Natural killer cell (primary cell): ENCODE data around the gene GPR156. TPM values are rescaled to one million over a fixed set of nuclear protein-coding genes. Genes with fewer than 3 reads are reported as not detected.

ENCODE experiments used
- ATAC-seq, 3 donors: fragments of 150-1000 bp in 2 of 3; fragments of 200-7000 bp in 1 of 3; cut with Tn5 transposase; 1 replicate in 1 of 3; 2 replicates in 2 of 3; pipeline ENCODE4 v1.10.0; 2021; ENCODE audit warnings: mild to moderate bottlenecking in 2 of 3, moderate library complexity in 2 of 3
- DNase-seq, 2 donors: peaks; one replicate each; pipeline versions ENCODE4 v3.0.0 to v3.0.0-alpha.2; 2013 to 2021; ENCODE audit warnings: mixed read lengths in 1 of 2
- H3K27ac ChIP-seq: one replicate; pipeline ENCODE4 v1.5.1; 2013; ENCODE audit warnings: mild to moderate bottlenecking, low read length
- H3K27me3 ChIP-seq: one replicate; pipeline ENCODE4 v1.6.1; 2013; ENCODE audit warnings: low read length; ENCODE audit not compliant: control insufficient read depth, insufficient read depth
- H3K36me3 ChIP-seq: one replicate; pipeline ENCODE4 v1.6.1; 2013; ENCODE audit warnings: low read length; ENCODE audit not compliant: control insufficient read depth, insufficient read depth
- H3K4me1 ChIP-seq: one replicate; pipeline ENCODE4 v1.6.1; 2013; ENCODE audit warnings: low read length; ENCODE audit not compliant: control insufficient read depth, insufficient read depth
- H3K4me3 ChIP-seq: one replicate; pipeline ENCODE4 v1.5.1; 2013; ENCODE audit warnings: low read length
- H3K9me3 ChIP-seq: one replicate; pipeline ENCODE4 v1.6.1; 2013; ENCODE audit warnings: low read length; ENCODE audit not compliant: control insufficient read depth, insufficient read depth
- H3K27ac Mint-ChIP-seq, 2 donors: one replicate each; pipeline ENCODE4 v1.8.0; 2022; ENCODE audit warnings: mild to moderate bottlenecking in 2 of 2, mixed read lengths in 2 of 2, moderate library complexity in 1 of 2
- H3K27me3 Mint-ChIP-seq, 2 donors: one replicate each; pipeline ENCODE4 v1.8.0; 2022; ENCODE audit warnings: low read depth in 2 of 2, mixed read lengths in 2 of 2
- H3K36me3 Mint-ChIP-seq: one replicate; pipeline ENCODE4 v1.8.0; 2022; ENCODE audit warnings: mixed read lengths
- H3K4me1 Mint-ChIP-seq, 2 donors: one replicate each; pipeline ENCODE4 v1.8.0; 2022; ENCODE audit warnings: mixed read lengths in 2 of 2
- H3K4me3 Mint-ChIP-seq: one replicate; pipeline ENCODE4 v1.8.0; 2022; ENCODE audit warnings: mild to moderate bottlenecking, moderate library complexity, mixed read lengths
- H3K9me3 Mint-ChIP-seq, 2 donors: one replicate each; pipeline ENCODE4 v1.8.0; 2022; ENCODE audit warnings: mixed read lengths in 2 of 2
- CTCF ChIP-seq: fragments of 200-600 bp; IDR thresholded peaks from one replicate; pipeline ENCODE4 v1.8.0; 2022; ENCODE audit warnings: antibody characterized with exemption
- WGBS: methylation state at CpG from one replicate; pipeline ENCODE4 v1.1.7; 2013; ENCODE audit warnings: missing lambda C conversion rate; ENCODE audit not compliant: insufficient coverage; 5-methylcytosine and 5-hydroxymethylcytosine counted together
- intact Hi-C: fragments of 100-400 bp; cut with micrococcal nuclease; formaldehyde crosslinking; loops from one replicate; pipeline ENCODE4 v1.14.2; 2022
- total RNA-seq, 4 donors: library from RNA; stranded (reverse); fragments of 120-200 nt in 1 of 4; gene quantifications; one replicate each; pipeline versions ENCODE4 v1.2.3 to v1.2.4, GENCODE V29; 2013 to 2022

GPR156 gene
- total RNA-seq, 3 donors from 2014 or later (not counting 1 experiment from before 2014, with no cell fraction given) = 0.18 to 0.75 TPM; not detected in 1

- Histone ChIP-seq H3K4me1 (no peaks in the 10 kb centered on the region), H3K36me3 (no peaks in the 10 kb centered on the region), H3K4me3 (no peak overlapping the region), H3K9me3 (no peaks in the 10 kb centered on the region), H3K27ac (no peak overlapping the region), H3K27me3 (no peaks in the 10 kb centered on the region)
- intact Hi-C loops = no loop called here
- Mint-ChIP-seq H3K9me3 (no peaks in the 10 kb centered on the region), H3K27ac (no peak overlapping the region), H3K4me3 (no peak overlapping the region), H3K36me3 (no peaks in the 10 kb centered on the region), H3K27me3 (peaks cover 0 to 2% of the 10 kb centered on the region in 2 donors), H3K4me1 (no peaks in the 10 kb centered on the region)
- TF ChIP-seq CTCF = no peak
- no peak for ATAC-seq
- 100% methylated on average over 1 of the region's 2 CpGs for WGBS
- DNase-seq = no peak
Measured at GRCh38 chr3:120137548-120137947, 147.5 kb downstream of the GPR156 start.

GRCh38 chr3:120130656-120131055 is 154.4 kb downstream of the GPR156 start:
- Histone ChIP-seq H3K9me3 (no peaks in the 10 kb centered on the region), H3K27me3 (no peaks in the 10 kb centered on the region), H3K4me3 (no peak overlapping the region), H3K4me1 (no peaks in the 10 kb centered on the region), H3K27ac (no peak overlapping the region), H3K36me3 (no peaks in the 10 kb centered on the region)
- TF ChIP-seq CTCF = no peak
- no peak for ATAC-seq
- Mint-ChIP-seq H3K27me3 (peaks cover 0 to 2% of the 10 kb centered on the region in 2 donors), H3K4me3 (no peak overlapping the region), H3K36me3 (no peaks in the 10 kb centered on the region), H3K9me3 (no peaks in the 10 kb centered on the region), H3K27ac (no peak overlapping the region), H3K4me1 (no peaks in the 10 kb centered on the region)
- 92% methylated on average over 3 of the region's 3 CpGs for WGBS
- DNase-seq = no peak
- intact Hi-C loops = no loop called here

- H3K9me3 Mint-ChIP-seq = no peaks in the 10 kb centered on the region
- Histone ChIP-seq H3K27ac (no peak overlapping the region), H3K4me3 (no peak overlapping the region), H3K9me3 (no peaks in the 10 kb centered on the region), H3K4me1 (no peaks in the 10 kb centered on the region), H3K36me3 (no peaks in the 10 kb centered on the region), H3K27me3 (no peaks in the 10 kb centered on the region)
- TF ChIP-seq CTCF = no peak
- ATAC-seq = no peak
- H3K4me1 Mint-ChIP-seq = no peaks in the 10 kb centered on the region
- no peak overlapping the region for H3K4me3 Mint-ChIP-seq
- intact Hi-C loops = no loop called here
- DNase-seq = no peak
- WGBS = 98% methylated on average over 2 of the region's 2 CpGs
- peaks cover 0 to 2% of the 10 kb centered on the region in 2 donors for H3K27me3 Mint-ChIP-seq
- no peak overlapping the region for H3K27ac Mint-ChIP-seq
- no peaks in the 10 kb centered on the region for H3K36me3 Mint-ChIP-seq
Measured at GRCh38 chr3:120129718-120130513, 155.1 kb downstream of the GPR156 start.

DNA sequence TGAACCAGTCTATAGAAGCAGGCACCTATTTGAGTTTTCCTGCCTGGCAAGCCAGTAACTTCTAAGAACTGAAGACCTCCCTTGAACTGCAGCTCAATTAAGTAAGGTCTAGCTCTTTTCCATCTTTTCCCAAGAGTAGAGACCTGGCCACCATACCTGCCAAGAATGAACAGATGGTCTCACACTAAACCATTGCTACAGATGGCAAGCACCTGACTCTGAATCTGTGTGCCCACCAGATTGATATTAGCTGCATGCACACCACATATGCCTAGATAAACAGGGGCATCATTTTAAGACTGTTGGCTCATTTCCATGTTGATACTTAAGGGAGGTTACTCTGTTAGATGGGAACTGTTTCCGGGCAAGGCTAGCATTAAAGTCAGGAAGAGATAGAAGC is 156.0 kb downstream of the GPR156 start:
- no peak overlapping the region for H3K27ac Mint-ChIP-seq
- Histone ChIP-seq H3K4me1 (no peaks in the 10 kb centered on the region), H3K36me3 (no peaks in the 10 kb centered on the region), H3K4me3 (no peak overlapping the region), H3K27me3 (no peaks in the 10 kb centered on the region), H3K27ac (no peak overlapping the region), H3K9me3 (no peaks in the 10 kb centered on the region)
- H3K4me1 Mint-ChIP-seq = no peaks in the 10 kb centered on the region
- no peaks in the 10 kb centered on the region for H3K36me3 Mint-ChIP-seq
- no peak overlapping the region for H3K4me3 Mint-ChIP-seq
- DNase-seq (no peak), ATAC-seq (no peak)
- TF ChIP-seq CTCF = no peak
- intact Hi-C loops = no loop called here
- no peaks in the 10 kb centered on the region for H3K9me3 Mint-ChIP-seq
- 100% methylated on average over 1 of the region's 1 CpG for WGBS
- peaks cover 0 to 2% of the 10 kb centered on the region in 2 donors for H3K27me3 Mint-ChIP-seq
